SK-N-SH (cell line): ENCODE measurements around the gene SIM2.

Experiments used
- EZH2phosphoT487 ChIP-seq: fragments of 200-600 bp; sonication (generic); IDR thresholded peaks from 2 replicates; pipeline ENCODE4 v1.6.1; 2017; ENCODE audit warnings: low read depth, mixed run types, mild to moderate bottlenecking, antibody characterized with exemption, moderate library complexity, borderline replicate concordance
- POLR2AphosphoS5 ChIP-seq: IDR thresholded peaks from 2 replicates; pipeline ENCODE4 v1.6.1; 2012; ENCODE audit warnings: low read depth, low read length

DNA sequence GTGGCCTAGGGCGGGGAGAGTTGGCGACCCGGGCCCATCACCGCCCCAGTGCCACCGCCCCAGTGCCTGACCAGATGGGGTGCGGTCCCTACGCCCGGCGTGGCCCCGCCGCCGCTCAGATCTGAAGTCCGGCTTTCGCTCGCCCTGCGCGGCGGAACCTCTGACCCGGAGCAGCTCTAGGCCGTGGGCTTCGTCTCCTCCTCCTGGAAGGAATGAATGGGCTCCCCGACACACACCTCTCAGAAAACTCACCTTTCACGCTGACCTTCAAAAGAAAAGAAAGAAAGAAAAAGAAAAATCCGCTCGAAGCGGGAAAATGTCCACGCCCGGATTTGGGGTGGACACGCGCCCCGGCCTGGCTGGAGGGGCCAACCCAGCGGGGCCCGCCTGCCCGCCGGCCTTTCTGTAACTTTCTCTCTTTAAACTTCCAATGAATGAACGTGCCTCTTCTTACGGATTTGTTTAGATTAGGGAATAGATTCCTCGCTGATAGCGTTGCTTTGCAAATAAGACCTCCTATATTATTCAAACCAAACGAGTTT is 5.4 kb upstream of the SIM2 start:
- TF ChIP-seq POLR2AphosphoS5 (no peak), EZH2phosphoT487 (no peak; the same call in 1 of the 2 replicates)
